GM12878 (cell line): ENCODE results near the gene SPTAN1. TPM values are rescaled to one million over a fixed set of nuclear protein-coding genes. Genes with fewer than 3 reads are reported as not detected.

ENCODE experiments used
- ATAC-seq: fragments of 200-7000 bp; cut with Tn5 transposase; 3 replicates; pipeline ENCODE4 v1.9.1; 2020; ENCODE audit warnings: mild to moderate bottlenecking, moderate library complexity
- BruUV-seq: library from RNA; stranded (reverse); fragments of 400-500 nt; replicated peaks from 2 replicates; lab custom pipeline; 2021; lab: Mats Ljungman, UMichigan
- CTCF ChIA-PET: fragments of 300-600 bp; sonication (Branson Sonifier 250); formaldehyde crosslinking; extraction: SDS; loops from one replicate; lab custom pipeline; 2021; ENCODE audit warnings: inconsistent platforms; lab: Yijun Ruan, JAX
- POLR2A ChIA-PET: fragments of 350-600 bp; formaldehyde crosslinking; extraction: SDS; loops from one replicate; lab custom pipeline; 2021; ENCODE audit warnings: inconsistent platforms; lab: Charles Lee
- RAD21 ChIA-PET: fragments of 300-600 bp; sonication (Branson Sonifier 250); formaldehyde crosslinking; loops from one replicate; lab custom pipeline; 2023; ENCODE audit warnings: antibody characterized with exemption; ENCODE audit not compliant: unreplicated experiment; lab: Charles Lee
- SMC1A ChIA-PET: fragments of 300-600 bp; sonication (Branson Sonifier 250); formaldehyde crosslinking; loops from one replicate; lab custom pipeline; 2023; ENCODE audit not compliant: unreplicated experiment, uncharacterized antibody; lab: Charles Lee
- DNase-seq: peaks from one replicate; pipeline ENCODE4 v3.0.0-alpha.2; 2011; ENCODE audit warnings: low read depth, low spot score
- FAIRE-seq: peaks from 3 replicates; lab custom pipeline; 2011; peaks lifted over from hg19 to GRCh38; lab: Jason Lieb, UNC
- H2AFZ ChIP-seq: 2 replicates; pipeline ENCODE4 v1.6.0; 2011; ENCODE audit warnings: low read depth, low read length, control low read depth; ENCODE audit not compliant: control insufficient read depth
- H3K27ac ChIP-seq: 2 replicates; pipeline ENCODE4 v1.5.1; 2011; ENCODE audit warnings: control low read depth; ENCODE audit not compliant: control insufficient read depth, insufficient read depth
- H3K27me3 ChIP-seq, 2 experiments: replicated peaks in 1 of 2; 2 replicates each; pipeline versions ENCODE4 v1.6.0 to v1.6.1; 2011; ENCODE audit warnings: low read length in 1 of 2; ENCODE audit not compliant: control insufficient read depth in 2 of 2, insufficient read depth in 2 of 2
- H3K36me3 ChIP-seq, 2 experiments: 2 replicates each; pipeline ENCODE4 v1.5.1; 2011; ENCODE audit warnings: low read length in 1 of 2; ENCODE audit not compliant: control insufficient read depth in 2 of 2, insufficient read depth in 2 of 2
- H3K4me1 ChIP-seq: 2 replicates; pipeline ENCODE4 v1.6.1; 2011; ENCODE audit warnings: mild to moderate bottlenecking, low read length, moderate library complexity, mixed read lengths; ENCODE audit not compliant: control insufficient read depth, insufficient read depth
- H3K4me2 ChIP-seq: 2 replicates; pipeline ENCODE4 v1.6.0; 2011; ENCODE audit warnings: control low read depth; ENCODE audit not compliant: control insufficient read depth, insufficient read depth
- H3K4me3 ChIP-seq: fragments of 200-600 bp; sonication (generic); 2 replicates; pipeline ENCODE4 v1.5.1; 2016
- H3K79me2 ChIP-seq: 2 replicates; pipeline ENCODE4 v1.6.0; 2011; ENCODE audit warnings: low read length; ENCODE audit not compliant: control insufficient read depth, insufficient read depth
- H3K9ac ChIP-seq: 2 replicates; pipeline ENCODE4 v1.8.0; 2011; ENCODE audit warnings: low read length, control low read depth, mixed read lengths; ENCODE audit not compliant: control insufficient read depth, insufficient read depth
- H3K9me3 ChIP-seq: replicated peaks from 3 replicates; pipeline ENCODE4 v1.5.1; 2011; ENCODE audit warnings: mild to moderate bottlenecking, low read length; ENCODE audit not compliant: control insufficient read depth, insufficient read depth
- H4K20me1 ChIP-seq: 2 replicates; pipeline ENCODE4 v1.6.0; 2011; ENCODE audit not compliant: control insufficient read depth, insufficient read depth
- BRCA1 ChIP-seq: IDR thresholded peaks from 2 replicates; pipeline ENCODE4 v1.6.1; 2011; ENCODE audit warnings: low read depth, low read length, improper control_type of control experiment
- FOXM1 ChIP-seq: IDR thresholded peaks from 2 replicates; pipeline ENCODE4 v1.6.1; 2012; ENCODE audit warnings: low read depth, mild to moderate bottlenecking, inconsistent platforms, low read length, moderate library complexity
- NFYA ChIP-seq: IDR thresholded peaks from 2 replicates; pipeline ENCODE4 v1.6.1; 2011; ENCODE audit warnings: low read depth, mild to moderate bottlenecking, low read length, improper control_type of control experiment, borderline replicate concordance
- SMC3 ChIP-seq: IDR thresholded peaks from 2 replicates; pipeline ENCODE4 v1.6.1; 2011; ENCODE audit warnings: low read length, improper control_type of control experiment, borderline replicate concordance
- SRF ChIP-seq, 2 experiments: IDR thresholded peaks; 2 replicates each; pipeline ENCODE4 v1.6.1; 2011; ENCODE audit warnings: low read depth in 2 of 2, low read length in 2 of 2, mild to moderate bottlenecking in 1 of 2, moderate library complexity in 1 of 2
- WGBS: methylation state at CpG from one replicate; pipeline ENCODE4 v1.1.6; 2016; ENCODE audit warnings: low lambda C conversion rate; ENCODE audit not compliant: insufficient replicate concordance, insufficient coverage; ENCODE audit errors: missing lambda C conversion rate; 5-methylcytosine and 5-hydroxymethylcytosine counted together
- in situ Hi-C: fragments of 300-500 bp; cut with MboI; formaldehyde crosslinking; loops from 9 replicates; pipeline ENCODE4 v1.14.3; 2018; ENCODE audit warnings: mixed read lengths
- intact Hi-C: fragments of 100-400 bp; cut with micrococcal nuclease; formaldehyde crosslinking; loops from one replicate; pipeline ENCODE4 v1.14.2; 2022; ENCODE audit not compliant: unreplicated experiment
- polyA plus RNA-seq, 11 experiments: library from polyadenylated mRNA; depleted of rRNA in 4 of 11; unstranded in 6 of 11; stranded (reverse) in 5 of 11; fragments of >200 nt; fragmentation: Nextera tagmentation in 4 of 11; fragmentation: Illumina TruSeq in 1 of 11; extraction: Ambion mirVana in 4 of 11; extraction: Trizol in 1 of 11; gene quantifications; 1 replicate in 1 of 11; 2 replicates in 10 of 11; pipeline versions ENCODE4 v1.2.1 to v1.2.3, GENCODE V29; 2011 to 2016; ENCODE audit warnings: inconsistent platforms in 2 of 11, missing spikeins in 2 of 11, low read depth in 1 of 11
- total RNA-seq, 4 experiments: library from RNA; depleted of rRNA in 3 of 4; stranded (reverse); fragments of >200 nt in 3 of 4; fragmentation: Illumina TruSeq in 1 of 4; extraction: Trizol in 1 of 4; gene quantifications; 2 replicates each; pipeline versions ENCODE4 v1.2.1 to v1.2.3, GENCODE V29; 2013 to 2021
- TF ChIP-seq, protein P1 (sequence below): IDR thresholded peaks from 2 replicates; pipeline ENCODE4 v1.6.1; 2012; ENCODE audit warnings: low read depth, low read length, improper control_type of control experiment
- TF ChIP-seq, protein P2 (sequence below): fragments of 450-650 bp; IDR thresholded peaks from 2 replicates; pipeline ENCODE4 v1.6.1; 2014; ENCODE audit warnings: mild to moderate bottlenecking

SPTAN1 gene
- total and polyA plus RNA-seq, 10 of the 15 experiments (the other 5 are each of a cell fraction or from before 2014, with no cell fraction given), result 18.7 to 156 (median 73.6) TPM

DNA sequence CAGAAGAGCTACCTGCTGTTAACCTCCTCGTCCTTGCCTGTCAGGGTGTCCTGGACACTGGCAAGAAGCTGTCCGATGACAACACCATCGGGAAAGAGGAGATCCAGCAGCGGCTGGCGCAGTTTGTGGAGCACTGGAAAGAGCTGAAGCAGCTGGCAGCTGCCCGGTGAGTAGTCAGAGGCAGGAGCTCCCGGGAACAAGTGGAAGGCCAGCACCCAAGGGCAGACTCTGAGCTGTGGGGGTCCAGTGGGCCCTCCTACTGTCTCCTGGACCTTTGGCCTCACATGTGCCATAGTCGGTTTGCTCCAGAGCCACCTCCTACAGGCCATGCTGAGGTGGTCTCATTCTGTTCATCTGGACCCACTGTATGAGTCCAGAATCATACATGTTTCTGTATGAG is 65.6 kb downstream of the SPTAN1 start:
- ChIA-PET POLR2A (interaction anchor here (1.0 kb wide), 1 partner anchor 49 kb away, joined by 4 read pairs; no protein-coding TSS in a partner anchor), RAD21 (interaction anchor here (0.6 kb wide), 2 partner anchors 127 to 872 kb away, joined by 3 read pairs; no protein-coding TSS in a partner anchor)
- Histone ChIP-seq H3K27me3 (no peaks in the 10 kb centered on the region), H3K4me2 (no peak overlapping the region), H3K4me3 (no peak overlapping the region), H3K79me2 (no peaks in the 10 kb centered on the region), H3K27ac (no peak overlapping the region), H3K9me3 (no peaks in the 10 kb centered on the region), H4K20me1 (no peaks in the 10 kb centered on the region)
- DNase-seq, result no peak
- no peak for ATAC-seq
- intact Hi-C loops, result no loop called here
- 92% methylated on average over 8 of the region's 8 CpGs for WGBS
- FAIRE-seq, result no peak
- in situ Hi-C loops, result no loop called here
- TF ChIP-seq SMC3, result no peak
- TF ChIP-seq SRF (IDR thresholded peaks at IDR 0.05; ENCODE audit: low read depth in 2 of 2, low read length in 2 of 2), result no peak
- no peak for TF ChIP-seq BRCA1
- TF ChIP-seq FOXM1, result no peak
- TF ChIP-seq, protein P1, sequence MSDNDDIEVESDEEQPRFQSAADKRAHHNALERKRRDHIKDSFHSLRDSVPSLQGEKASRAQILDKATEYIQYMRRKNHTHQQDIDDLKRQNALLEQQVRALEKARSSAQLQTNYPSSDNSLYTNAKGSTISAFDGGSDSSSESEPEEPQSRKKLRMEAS, result no peak
- TF ChIP-seq, protein P2, sequence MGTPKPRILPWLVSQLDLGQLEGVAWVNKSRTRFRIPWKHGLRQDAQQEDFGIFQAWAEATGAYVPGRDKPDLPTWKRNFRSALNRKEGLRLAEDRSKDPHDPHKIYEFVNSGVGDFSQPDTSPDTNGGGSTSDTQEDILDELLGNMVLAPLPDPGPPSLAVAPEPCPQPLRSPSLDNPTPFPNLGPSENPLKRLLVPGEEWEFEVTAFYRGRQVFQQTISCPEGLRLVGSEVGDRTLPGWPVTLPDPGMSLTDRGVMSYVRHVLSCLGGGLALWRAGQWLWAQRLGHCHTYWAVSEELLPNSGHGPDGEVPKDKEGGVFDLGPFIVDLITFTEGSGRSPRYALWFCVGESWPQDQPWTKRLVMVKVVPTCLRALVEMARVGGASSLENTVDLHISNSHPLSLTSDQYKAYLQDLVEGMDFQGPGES, result no peak
- TF ChIP-seq NFYA, result no peak
- TF ChIP-seq, all 136 proteins: peak for 0
- Histone ChIP-seq H3K36me3 (peaks cover 13 to 29% of the 10 kb centered on the region in 2 experiments), H3K4me1 (no peaks in the 10 kb centered on the region), H3K9ac (no peak overlapping the region), H2AFZ (no peak overlapping the region)
- ChIA-PET CTCF (no interaction called here), SMC1A (no interaction called here)
- no TSS peak for BruUV-seq
